ENCODE results near the gene PEAK1.

PEAK1 gene

GRCh38 chr15:77402740-77403379, 17.0 kb downstream of the PEAK1 start:
- peak; percentile 51 for DNase-seq (ENCODE audit: low read depth)

GRCh38 chr15:77400258-77400657, 19.6 kb downstream of the PEAK1 start:
- DNase-seq (ENCODE audit: low read depth), result no peak

- DNase-seq (ENCODE audit: low read depth), result no peak
Observed at GRCh38 chr15:77398927-77399326, 21.0 kb downstream of the PEAK1 start.

- DNase-seq (ENCODE audit: low read depth), result no peak
Observed at GRCh38 chr15:77396692-77397091, 23.2 kb downstream of the PEAK1 start.

- no peak for DNase-seq (ENCODE audit: low read depth)
Observed at GRCh38 chr15:77395013-77395774, 24.7 kb downstream of the PEAK1 start.

GRCh38 chr15:77393471-77393840, 26.4 kb downstream of the PEAK1 start:
- no peak for DNase-seq (ENCODE audit: low read depth)

- DNase-seq (ENCODE audit: low read depth), result no peak
Observed at GRCh38 chr15:77392762-77393470, 27.0 kb downstream of the PEAK1 start.

- DNase-seq (ENCODE audit: low read depth), result no peak
Observed at GRCh38 chr15:77391372-77391951, 28.4 kb downstream of the PEAK1 start.

GRCh38 chr15:77387365-77388105, 32.4 kb downstream of the PEAK1 start:
- DNase-seq (ENCODE audit: low read depth), result no peak

- DNase-seq (ENCODE audit: low read depth), result no peak
Observed at GRCh38 chr15:77386626-77387025, 33.3 kb downstream of the PEAK1 start.

- DNase-seq (ENCODE audit: low read depth), result no peak
Observed at GRCh38 chr15:77384589-77385359, 35.1 kb downstream of the PEAK1 start.

- DNase-seq (ENCODE audit: low read depth), result no peak
Observed at GRCh38 chr15:77384086-77384485, 35.8 kb downstream of the PEAK1 start.

- DNase-seq (ENCODE audit: low read depth), result no peak
Observed at GRCh38 chr15:77380033-77380432, 39.9 kb downstream of the PEAK1 start.

GRCh38 chr15:77376770-77377169, 43.1 kb downstream of the PEAK1 start:
- DNase-seq (ENCODE audit: low read depth), result no peak

GRCh38 chr15:77375133-77375532, 44.8 kb downstream of the PEAK1 start:
- DNase-seq (ENCODE audit: low read depth), result no peak

- no peak for DNase-seq (ENCODE audit: low read depth)
Observed at GRCh38 chr15:77373441-77373840, 46.5 kb downstream of the PEAK1 start.

GRCh38 chr15:77371850-77372563, 47.9 kb downstream of the PEAK1 start:
- no peak for DNase-seq (ENCODE audit: low read depth)

GRCh38 chr15:77370580-77370979, 49.3 kb downstream of the PEAK1 start:
- DNase-seq (ENCODE audit: low read depth), result no peak

- no peak for DNase-seq (ENCODE audit: low read depth)
Observed at GRCh38 chr15:77369168-77369567, 50.7 kb downstream of the PEAK1 start.

- DNase-seq (ENCODE audit: low read depth), result no peak
Observed at GRCh38 chr15:77367631-77368030, 52.3 kb downstream of the PEAK1 start.

- DNase-seq (ENCODE audit: low read depth), result no peak
Observed at GRCh38 chr15:77361456-77361855, 58.4 kb downstream of the PEAK1 start.
